HepG2 (cell line): ENCODE data around the gene WWC1. TPM values are rescaled to one million over a fixed set of nuclear protein-coding genes. Genes with fewer than 3 reads are reported as not detected.

ENCODE experiments used
- DPF2 ChIP-seq: sonication (generic); formaldehyde crosslinking; IDR thresholded peaks from 2 replicates; pipeline ENCODE4 v1.4.0; 2020; ENCODE audit warnings: mild to moderate bottlenecking, low read depth, missing genetic modification reagents, borderline replicate concordance
- HIVEP1 ChIP-seq: sonication (generic); formaldehyde crosslinking; IDR thresholded peaks from 2 replicates; pipeline ENCODE4 v1.4.0; 2020; ENCODE audit warnings: mild to moderate bottlenecking, missing genetic modification reagents
- HOXA9 ChIP-seq: sonication (generic); formaldehyde crosslinking; IDR thresholded peaks from 2 replicates; pipeline ENCODE4 v1.8.1; 2022; ENCODE audit warnings: missing genetic modification reagents, mild to moderate bottlenecking, moderate library complexity, borderline replicate concordance
- MEIS1 ChIP-seq: sonication (generic); formaldehyde crosslinking; IDR thresholded peaks from 2 replicates; pipeline ENCODE4 v1.9.0; 2021; ENCODE audit warnings: mild to moderate bottlenecking, missing genetic modification reagents, moderate library complexity, borderline replicate concordance
- REL ChIP-seq: sonication (generic); formaldehyde crosslinking; conservative IDR thresholded peaks from 2 replicates; pipeline ENCODE4 v1.8.0; 2022; ENCODE audit warnings: mild to moderate bottlenecking, missing genetic modification reagents, moderate library complexity
- SIX4 ChIP-seq: sonication (generic); formaldehyde crosslinking; IDR thresholded peaks from 2 replicates; pipeline ENCODE4 v1.4.0; 2020; ENCODE audit warnings: missing genetic modification reagents
- ZBTB8A ChIP-seq: sonication (generic); formaldehyde crosslinking; IDR thresholded peaks from 2 replicates; pipeline ENCODE4 v1.4.0; 2020; ENCODE audit warnings: mild to moderate bottlenecking, low read depth, missing genetic modification reagents, borderline replicate concordance
- ZFAT ChIP-seq: sonication (generic); formaldehyde crosslinking; conservative IDR thresholded peaks from 2 replicates; pipeline ENCODE4 v1.8.1; 2023; ENCODE audit warnings: missing genetic modification reagents, inconsistent platforms
- ZMYM3 ChIP-seq: sonication (generic); formaldehyde crosslinking; IDR thresholded peaks from 2 replicates; pipeline ENCODE4 v1.5.1; 2020; ENCODE audit warnings: mild to moderate bottlenecking, missing genetic modification reagents
- ZNF343 ChIP-seq: sonication (generic); formaldehyde crosslinking; IDR thresholded peaks from 2 replicates; pipeline ENCODE4 v1.4.0; 2020; ENCODE audit warnings: mild to moderate bottlenecking, missing genetic modification reagents
- ZNF720 ChIP-seq: sonication (generic); formaldehyde crosslinking; IDR thresholded peaks from 2 replicates; pipeline ENCODE4 v1.4.0; 2020; ENCODE audit warnings: missing genetic modification reagents
- ZNF776 ChIP-seq: sonication (generic); formaldehyde crosslinking; IDR thresholded peaks from 2 replicates; pipeline ENCODE4 v1.4.0; 2020; ENCODE audit warnings: mild to moderate bottlenecking, missing genetic modification reagents
- ZNF850 ChIP-seq: sonication (generic); formaldehyde crosslinking; conservative IDR thresholded peaks from 2 replicates; pipeline ENCODE4 v1.9.0; 2021; ENCODE audit warnings: mild to moderate bottlenecking, missing genetic modification reagents
- polyA plus RNA-seq, 8 experiments: library from polyadenylated mRNA; depleted of rRNA in 3 of 8; stranded (reverse) in 7 of 8; unstranded in 1 of 8; fragments of >200 nt; fragmentation: Illumina TruSeq in 4 of 8; extraction: Trizol in 4 of 8; gene quantifications; 2 replicates each; pipeline versions ENCODE4 v1.2.1 to v1.2.3, GENCODE V29; 2011 to 2016; ENCODE audit warnings: low read depth in 4 of 8, missing spikeins in 1 of 8, mixed read lengths in 1 of 8; ENCODE audit not compliant: insufficient read depth in 1 of 8
- total RNA-seq, 5 experiments: library from RNA; depleted of rRNA; stranded (reverse); fragments of >200 nt; fragmentation: Illumina TruSeq; extraction: Trizol; gene quantifications; 2 replicates each; pipeline ENCODE4 v1.2.3, GENCODE V29; 2016; ENCODE audit warnings: low read depth in 1 of 5
- TF ChIP-seq, protein P1 (sequence below): sonication (generic); formaldehyde crosslinking; IDR thresholded peaks from 2 replicates; pipeline ENCODE4 v1.5.1; 2020; ENCODE audit warnings: mild to moderate bottlenecking, moderate library complexity, missing genetic modification reagents
- TF ChIP-seq, protein P2 (sequence below): sonication (generic); formaldehyde crosslinking; IDR thresholded peaks from 2 replicates; pipeline ENCODE4 v1.8.1; 2023; ENCODE audit warnings: mild to moderate bottlenecking, missing genetic modification reagents
- TF ChIP-seq, protein P3 (sequence below): IDR thresholded peaks from 2 replicates; pipeline ENCODE4 v1.6.1; 2016; ENCODE audit warnings: low read depth, control low read depth
- TF ChIP-seq, protein P4 (sequence below): sonication (generic); formaldehyde crosslinking; conservative IDR thresholded peaks from 2 replicates; pipeline ENCODE4 v1.8.0; 2022; ENCODE audit warnings: missing genetic modification reagents
- TF ChIP-seq, protein P5 (sequence below): IDR thresholded peaks from 2 replicates; pipeline ENCODE4 v1.4.0; 2020; ENCODE audit warnings: mild to moderate bottlenecking, missing genetic modification reagents

The WWC1 gene
- total and polyA plus RNA-seq, 2 of the 13 experiments (the other 11 are each of a cell fraction or from before 2014, with no cell fraction given) = 8.3 to 17.9 TPM

DNA sequence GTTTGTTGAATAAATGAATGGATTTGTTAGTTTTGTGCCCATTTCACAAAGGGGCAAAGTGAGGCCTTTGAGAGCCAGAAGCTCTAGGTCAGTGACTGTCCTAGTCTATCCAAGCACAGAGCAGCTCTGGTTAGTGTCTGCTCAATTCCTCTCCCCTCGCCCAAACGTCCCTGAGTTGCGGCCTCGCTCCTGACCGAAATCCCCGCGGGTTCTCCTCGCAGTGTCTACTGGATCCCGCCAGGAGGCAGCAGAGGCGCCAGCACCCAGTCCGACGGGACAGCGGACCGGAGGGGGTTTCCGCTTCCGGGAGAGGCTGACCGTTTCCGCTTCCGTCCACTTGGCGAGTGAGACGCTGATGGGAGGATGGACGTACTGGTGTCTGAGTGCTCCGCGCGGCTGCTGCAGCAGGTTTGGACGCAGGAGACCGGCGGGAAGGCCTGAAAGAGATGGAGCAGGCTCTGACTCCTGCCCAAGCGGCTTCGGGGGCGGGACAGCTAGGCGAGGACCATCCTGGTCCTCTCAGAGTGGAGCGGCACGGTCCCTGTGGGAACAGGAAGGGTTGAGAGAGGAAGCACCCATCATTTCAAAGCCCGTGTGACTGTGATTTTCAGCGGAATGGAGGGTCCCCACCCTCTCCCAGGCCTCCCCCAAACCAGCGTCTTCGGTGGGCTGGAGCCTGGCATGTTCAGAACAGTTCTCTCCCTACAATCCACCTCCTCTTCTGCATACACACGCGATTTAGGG lies 194.9 kb downstream of the WWC1 start, which contains the start of gene RARS1 (continued):
- TF ChIP-seq, protein P1, sequence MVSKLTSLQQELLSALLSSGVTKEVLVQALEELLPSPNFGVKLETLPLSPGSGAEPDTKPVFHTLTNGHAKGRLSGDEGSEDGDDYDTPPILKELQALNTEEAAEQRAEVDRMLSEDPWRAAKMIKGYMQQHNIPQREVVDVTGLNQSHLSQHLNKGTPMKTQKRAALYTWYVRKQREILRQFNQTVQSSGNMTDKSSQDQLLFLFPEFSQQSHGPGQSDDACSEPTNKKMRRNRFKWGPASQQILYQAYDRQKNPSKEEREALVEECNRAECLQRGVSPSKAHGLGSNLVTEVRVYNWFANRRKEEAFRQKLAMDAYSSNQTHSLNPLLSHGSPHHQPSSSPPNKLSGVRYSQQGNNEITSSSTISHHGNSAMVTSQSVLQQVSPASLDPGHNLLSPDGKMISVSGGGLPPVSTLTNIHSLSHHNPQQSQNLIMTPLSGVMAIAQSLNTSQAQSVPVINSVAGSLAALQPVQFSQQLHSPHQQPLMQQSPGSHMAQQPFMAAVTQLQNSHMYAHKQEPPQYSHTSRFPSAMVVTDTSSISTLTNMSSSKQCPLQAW (CRISPR knock-in tag) = peak; percentile 86
- TF ChIP-seq ZFAT (no peak), DPF2 (CRISPR knock-in tag) (no peak), SIX4 (CRISPR knock-in tag) (peak; percentile 66), ZNF720 (no peak), ZBTB8A (CRISPR knock-in tag) (no peak), MEIS1 (CRISPR knock-in tag) (peak; percentile 67; the same call in 1 of the 2 replicates), ZMYM3 (CRISPR knock-in tag) (no peak; the same call in 1 of the 2 replicates), ZNF850 (CRISPR knock-in tag) (no peak), REL (CRISPR knock-in tag) (no peak; the same call in 1 of the 2 replicates), ZNF776 (no peak), HIVEP1 (CRISPR knock-in tag) (0 out of 2 replicates have a peak, but pooled peaks have one; percentile 45), HOXA9 (CRISPR knock-in tag) (peak; percentile 92; the same call in 1 of the 2 replicates), ZNF343 (CRISPR knock-in tag) (no peak)
- TF ChIP-seq, protein P2, sequence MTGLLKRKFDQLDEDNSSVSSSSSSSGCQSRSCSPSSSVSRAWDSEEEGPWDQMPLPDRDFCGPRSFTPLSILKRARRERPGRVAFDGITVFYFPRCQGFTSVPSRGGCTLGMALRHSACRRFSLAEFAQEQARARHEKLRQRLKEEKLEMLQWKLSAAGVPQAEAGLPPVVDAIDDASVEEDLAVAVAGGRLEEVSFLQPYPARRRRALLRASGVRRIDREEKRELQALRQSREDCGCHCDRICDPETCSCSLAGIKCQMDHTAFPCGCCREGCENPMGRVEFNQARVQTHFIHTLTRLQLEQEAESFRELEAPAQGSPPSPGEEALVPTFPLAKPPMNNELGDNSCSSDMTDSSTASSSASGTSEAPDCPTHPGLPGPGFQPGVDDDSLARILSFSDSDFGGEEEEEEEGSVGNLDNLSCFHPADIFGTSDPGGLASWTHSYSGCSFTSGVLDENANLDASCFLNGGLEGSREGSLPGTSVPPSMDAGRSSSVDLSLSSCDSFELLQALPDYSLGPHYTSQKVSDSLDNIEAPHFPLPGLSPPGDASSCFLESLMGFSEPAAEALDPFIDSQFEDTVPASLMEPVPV (CRISPR knock-in tag) = no peak
- TF ChIP-seq, protein P3, sequence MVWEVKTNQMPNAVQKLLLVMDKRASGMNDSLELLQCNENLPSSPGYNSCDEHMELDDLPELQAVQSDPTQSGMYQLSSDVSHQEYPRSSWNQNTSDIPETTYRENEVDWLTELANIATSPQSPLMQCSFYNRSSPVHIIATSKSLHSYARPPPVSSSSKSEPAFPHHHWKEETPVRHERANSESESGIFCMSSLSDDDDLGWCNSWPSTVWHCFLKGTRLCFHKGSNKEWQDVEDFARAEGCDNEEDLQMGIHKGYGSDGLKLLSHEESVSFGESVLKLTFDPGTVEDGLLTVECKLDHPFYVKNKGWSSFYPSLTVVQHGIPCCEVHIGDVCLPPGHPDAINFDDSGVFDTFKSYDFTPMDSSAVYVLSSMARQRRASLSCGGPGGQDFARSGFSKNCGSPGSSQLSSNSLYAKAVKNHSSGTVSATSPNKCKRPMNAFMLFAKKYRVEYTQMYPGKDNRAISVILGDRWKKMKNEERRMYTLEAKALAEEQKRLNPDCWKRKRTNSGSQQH = peak; percentile 92; the same call in 1 of the 2 replicates
- TF ChIP-seq, protein P4, sequence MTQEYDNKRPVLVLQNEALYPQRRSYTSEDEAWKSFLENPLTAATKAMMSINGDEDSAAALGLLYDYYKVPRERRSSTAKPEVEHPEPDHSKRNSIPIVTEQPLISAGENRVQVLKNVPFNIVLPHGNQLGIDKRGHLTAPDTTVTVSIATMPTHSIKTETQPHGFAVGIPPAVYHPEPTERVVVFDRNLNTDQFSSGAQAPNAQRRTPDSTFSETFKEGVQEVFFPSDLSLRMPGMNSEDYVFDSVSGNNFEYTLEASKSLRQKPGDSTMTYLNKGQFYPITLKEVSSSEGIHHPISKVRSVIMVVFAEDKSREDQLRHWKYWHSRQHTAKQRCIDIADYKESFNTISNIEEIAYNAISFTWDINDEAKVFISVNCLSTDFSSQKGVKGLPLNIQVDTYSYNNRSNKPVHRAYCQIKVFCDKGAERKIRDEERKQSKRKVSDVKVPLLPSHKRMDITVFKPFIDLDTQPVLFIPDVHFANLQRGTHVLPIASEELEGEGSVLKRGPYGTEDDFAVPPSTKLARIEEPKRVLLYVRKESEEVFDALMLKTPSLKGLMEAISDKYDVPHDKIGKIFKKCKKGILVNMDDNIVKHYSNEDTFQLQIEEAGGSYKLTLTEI (CRISPR knock-in tag) = no peak
- TF ChIP-seq, protein P5, sequence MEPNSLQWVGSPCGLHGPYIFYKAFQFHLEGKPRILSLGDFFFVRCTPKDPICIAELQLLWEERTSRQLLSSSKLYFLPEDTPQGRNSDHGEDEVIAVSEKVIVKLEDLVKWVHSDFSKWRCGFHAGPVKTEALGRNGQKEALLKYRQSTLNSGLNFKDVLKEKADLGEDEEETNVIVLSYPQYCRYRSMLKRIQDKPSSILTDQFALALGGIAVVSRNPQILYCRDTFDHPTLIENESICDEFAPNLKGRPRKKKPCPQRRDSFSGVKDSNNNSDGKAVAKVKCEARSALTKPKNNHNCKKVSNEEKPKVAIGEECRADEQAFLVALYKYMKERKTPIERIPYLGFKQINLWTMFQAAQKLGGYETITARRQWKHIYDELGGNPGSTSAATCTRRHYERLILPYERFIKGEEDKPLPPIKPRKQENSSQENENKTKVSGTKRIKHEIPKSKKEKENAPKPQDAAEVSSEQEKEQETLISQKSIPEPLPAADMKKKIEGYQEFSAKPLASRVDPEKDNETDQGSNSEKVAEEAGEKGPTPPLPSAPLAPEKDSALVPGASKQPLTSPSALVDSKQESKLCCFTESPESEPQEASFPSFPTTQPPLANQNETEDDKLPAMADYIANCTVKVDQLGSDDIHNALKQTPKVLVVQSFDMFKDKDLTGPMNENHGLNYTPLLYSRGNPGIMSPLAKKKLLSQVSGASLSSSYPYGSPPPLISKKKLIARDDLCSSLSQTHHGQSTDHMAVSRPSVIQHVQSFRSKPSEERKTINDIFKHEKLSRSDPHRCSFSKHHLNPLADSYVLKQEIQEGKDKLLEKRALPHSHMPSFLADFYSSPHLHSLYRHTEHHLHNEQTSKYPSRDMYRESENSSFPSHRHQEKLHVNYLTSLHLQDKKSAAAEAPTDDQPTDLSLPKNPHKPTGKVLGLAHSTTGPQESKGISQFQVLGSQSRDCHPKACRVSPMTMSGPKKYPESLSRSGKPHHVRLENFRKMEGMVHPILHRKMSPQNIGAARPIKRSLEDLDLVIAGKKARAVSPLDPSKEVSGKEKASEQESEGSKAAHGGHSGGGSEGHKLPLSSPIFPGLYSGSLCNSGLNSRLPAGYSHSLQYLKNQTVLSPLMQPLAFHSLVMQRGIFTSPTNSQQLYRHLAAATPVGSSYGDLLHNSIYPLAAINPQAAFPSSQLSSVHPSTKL (CRISPR knock-in tag) = peak; percentile 80
